Sigmoid colon (tissue), 4 donors: ENCODE results near the gene MEGF11.

Experiments
- POLR2AphosphoS5 ChIP-seq, 4 donors: sonication (generic); formaldehyde crosslinking; IDR thresholded peaks; one replicate each; pipeline ENCODE4 v1.6.1; 2017; ENCODE audit warnings: antibody characterized with exemption in 4 of 4
- TF ChIP-seq, protein P1 (sequence below), 4 experiments: fragments of 450-650 bp in 3 of 4; fragments of 200-600 bp in 1 of 4; IDR thresholded peaks; one replicate each; pipeline ENCODE4 v1.5.1; 2016 to 2019; ENCODE audit warnings: antibody characterized with exemption in 4 of 4, mild to moderate bottlenecking in 3 of 4, moderate library complexity in 2 of 4

GRCh38 chr15:66057089-66057488, 196.5 kb downstream of the MEGF11 start:
- TF ChIP-seq, protein P1, sequence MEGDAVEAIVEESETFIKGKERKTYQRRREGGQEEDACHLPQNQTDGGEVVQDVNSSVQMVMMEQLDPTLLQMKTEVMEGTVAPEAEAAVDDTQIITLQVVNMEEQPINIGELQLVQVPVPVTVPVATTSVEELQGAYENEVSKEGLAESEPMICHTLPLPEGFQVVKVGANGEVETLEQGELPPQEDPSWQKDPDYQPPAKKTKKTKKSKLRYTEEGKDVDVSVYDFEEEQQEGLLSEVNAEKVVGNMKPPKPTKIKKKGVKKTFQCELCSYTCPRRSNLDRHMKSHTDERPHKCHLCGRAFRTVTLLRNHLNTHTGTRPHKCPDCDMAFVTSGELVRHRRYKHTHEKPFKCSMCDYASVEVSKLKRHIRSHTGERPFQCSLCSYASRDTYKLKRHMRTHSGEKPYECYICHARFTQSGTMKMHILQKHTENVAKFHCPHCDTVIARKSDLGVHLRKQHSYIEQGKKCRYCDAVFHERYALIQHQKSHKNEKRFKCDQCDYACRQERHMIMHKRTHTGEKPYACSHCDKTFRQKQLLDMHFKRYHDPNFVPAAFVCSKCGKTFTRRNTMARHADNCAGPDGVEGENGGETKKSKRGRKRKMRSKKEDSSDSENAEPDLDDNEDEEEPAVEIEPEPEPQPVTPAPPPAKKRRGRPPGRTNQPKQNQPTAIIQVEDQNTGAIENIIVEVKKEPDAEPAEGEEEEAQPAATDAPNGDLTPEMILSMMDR (IDR thresholded peaks at IDR 0.05), result no peak
- no peak for TF ChIP-seq POLR2AphosphoS5 (IDR thresholded peaks at IDR 0.05)
